GM18517 (cell line): ENCODE results near the gene NHERF1.
A peak's percentile ranks its signal among the peaks of the same experiment; 100 is the strongest.

Source experiments
- ATAC-seq: cut with Tn5 transposase; IDR thresholded peaks from one replicate; pipeline ENCODE4 v1.9.1; 2021; ENCODE audit warnings: mild to moderate bottlenecking, moderate library complexity; ENCODE audit not compliant: unreplicated experiment

Gene NHERF1

GRCh38 chr17:74748529-74749278 lies at the start of gene NHERF1:
NHERF1 (plus strand) TSS chr17:74748628; CDS start chr17:74748847, 219 bp downstream.
- peak; percentile 25 for ATAC-seq

GRCh38 chr17:74699236-74699635 lies 49.2 kb upstream of the NHERF1 start:
- ATAC-seq: no peak

GRCh38 chr17:74702116-74702871 lies 46.1 kb upstream of the NHERF1 start:
- no peak for ATAC-seq

- no peak for ATAC-seq
These were observed 45.1 kb upstream of the NHERF1 start for GRCh38 chr17:74703311-74703710.

GRCh38 chr17:74704544-74704943 lies 43.9 kb upstream of the NHERF1 start:
- no peak for ATAC-seq

GRCh38 chr17:74711058-74711824 lies 37.2 kb upstream of the NHERF1 start:
- ATAC-seq: no peak

GRCh38 chr17:74712301-74712700 lies 36.1 kb upstream of the NHERF1 start:
- ATAC-seq: no peak

- ATAC-seq: no peak
These were observed 35.7 kb upstream of the NHERF1 start, which contains the start of gene CD300LF for GRCh38 chr17:74712756-74713155. CD300LF (minus strand) TSS chr17:74712923; CDS start chr17:74712866, 57 bp downstream.

- ATAC-seq: no peak
These were observed 35.2 kb upstream of the NHERF1 start for GRCh38 chr17:74713171-74713755.

- ATAC-seq: no peak
These were observed 33.3 kb upstream of the NHERF1 start for GRCh38 chr17:74715144-74715543.

- ATAC-seq: no peak
These were observed 27.9 kb upstream of the NHERF1 start for GRCh38 chr17:74720506-74720905.

GRCh38 chr17:74722782-74723181 lies 25.6 kb upstream of the NHERF1 start:
- no peak for ATAC-seq

GRCh38 chr17:74723891-74724290 lies 24.5 kb upstream of the NHERF1 start:
- ATAC-seq: no peak

GRCh38 chr17:74725111-74725510 lies 23.3 kb upstream of the NHERF1 start:
- ATAC-seq: no peak

GRCh38 chr17:74728033-74728701 lies 20.3 kb upstream of the NHERF1 start:
- no peak for ATAC-seq

GRCh38 chr17:74728702-74729075 lies 19.7 kb upstream of the NHERF1 start:
- no peak for ATAC-seq

- ATAC-seq: no peak
These were observed 19.1 kb upstream of the NHERF1 start for GRCh38 chr17:74729368-74729767.

- no peak for ATAC-seq
These were observed 18.6 kb upstream of the NHERF1 start for GRCh38 chr17:74729866-74730265.

GRCh38 chr17:74730491-74731346 lies 17.7 kb upstream of the NHERF1 start:
- no peak for ATAC-seq

- ATAC-seq: no peak
These were observed 17.2 kb upstream of the NHERF1 start for GRCh38 chr17:74731347-74731605.
